ENCODE results near the gene ZMYND8.

Gene ZMYND8

DNA sequence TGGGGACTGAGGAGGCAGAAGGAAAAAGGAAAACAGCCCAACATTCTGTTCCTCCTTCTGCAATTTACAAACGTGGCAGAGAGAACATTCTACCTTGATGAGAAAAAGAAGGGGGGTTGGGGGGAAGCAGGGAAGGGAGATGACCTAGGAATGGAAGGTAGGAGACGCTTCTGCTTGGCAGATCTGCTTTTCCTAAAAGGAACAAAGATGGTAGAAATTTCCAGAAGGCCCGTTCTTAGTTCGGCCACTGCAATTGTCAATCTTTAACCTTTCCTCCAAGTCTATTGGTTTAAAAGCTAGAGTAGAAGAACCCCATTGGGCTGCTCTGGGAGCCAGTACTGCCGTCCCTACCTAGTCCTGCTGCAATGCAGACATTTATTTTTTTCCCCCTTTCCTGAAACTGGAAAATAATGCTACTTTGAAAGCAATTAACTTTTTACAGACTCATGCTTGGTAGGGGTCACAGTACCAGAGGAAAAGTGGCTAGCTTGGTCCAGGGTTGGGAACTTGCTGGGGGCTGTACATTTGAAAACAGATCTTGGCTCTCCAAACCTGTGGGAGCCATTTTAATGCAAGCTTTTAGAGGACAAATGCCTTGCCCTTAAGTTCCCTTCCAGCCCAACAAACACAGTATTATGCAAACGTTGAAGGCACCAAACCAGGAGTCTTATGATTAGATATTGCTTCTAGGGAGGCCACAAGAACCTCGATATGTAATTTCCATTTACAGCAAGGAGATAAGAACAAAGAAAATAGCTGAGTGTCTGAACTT, 2.6 kb downstream of the ZMYND8 start:
- no peak for DNase-seq

DNA sequence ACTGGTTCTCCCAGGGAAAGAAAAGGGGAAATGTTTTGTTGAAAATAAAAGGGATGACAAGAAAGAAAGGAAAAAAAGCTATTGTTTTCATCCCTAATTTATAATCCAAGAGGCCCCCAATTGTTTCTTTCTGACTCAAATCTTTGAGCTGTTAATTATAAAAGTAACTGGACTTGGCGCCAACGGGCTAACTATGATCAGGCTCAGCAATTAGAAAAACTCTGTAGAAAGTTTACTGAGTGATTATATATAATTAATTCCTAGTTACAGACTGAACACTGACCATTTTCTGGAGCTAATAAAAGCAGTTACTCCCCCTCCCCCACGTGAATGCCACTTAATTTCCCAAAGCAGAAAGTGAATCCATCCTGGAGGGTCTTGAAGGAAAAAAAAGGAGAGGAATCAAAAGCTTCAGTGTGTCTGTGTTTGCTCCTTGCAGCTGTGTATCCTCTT, 3.2 kb downstream of the ZMYND8 start:
- DNase-seq = no peak

DNA sequence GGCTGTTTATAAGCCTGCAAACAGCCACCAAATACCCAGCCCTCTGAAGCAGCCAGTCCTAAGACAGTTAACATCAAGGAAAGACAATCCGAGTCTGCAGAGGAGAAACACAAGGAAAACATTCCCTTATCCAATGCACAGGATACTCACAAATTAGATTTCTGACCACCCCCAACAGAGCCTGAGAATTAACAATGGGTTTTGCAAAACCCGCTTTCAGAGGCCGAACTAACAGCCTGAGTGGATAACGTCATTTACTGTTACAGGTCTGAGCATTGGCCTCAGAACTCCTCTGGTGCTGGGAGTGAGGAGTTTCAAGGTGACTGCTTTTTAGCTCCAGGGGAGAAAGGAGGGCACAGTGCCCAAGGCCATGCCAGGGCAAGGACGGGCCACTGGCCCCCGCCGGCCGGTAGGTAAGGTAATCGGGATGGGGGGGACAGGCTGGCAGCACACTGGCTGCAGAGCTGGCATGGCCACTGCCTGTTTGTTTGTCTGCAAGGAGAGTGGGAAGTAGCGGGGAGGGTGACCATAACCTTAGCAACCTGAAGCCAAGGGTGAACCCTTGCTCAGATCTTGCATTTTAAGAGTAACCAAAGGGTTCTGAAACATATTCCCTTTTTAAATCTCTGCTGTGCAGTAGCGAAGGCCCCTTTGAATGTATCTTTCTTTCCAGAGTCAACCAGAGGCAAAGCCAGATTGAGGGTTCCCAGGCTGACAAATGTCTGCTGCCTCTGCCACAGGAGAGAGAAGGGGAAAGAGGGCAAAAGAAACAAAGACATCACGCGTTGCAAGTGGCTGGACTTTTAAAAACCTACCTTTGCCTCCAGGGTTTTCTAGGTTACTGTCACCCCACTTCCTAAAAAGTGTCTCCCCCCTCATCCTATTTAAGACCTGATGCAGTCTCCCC, 3.9 kb downstream of the ZMYND8 start:
- no peak for DNase-seq

DNA sequence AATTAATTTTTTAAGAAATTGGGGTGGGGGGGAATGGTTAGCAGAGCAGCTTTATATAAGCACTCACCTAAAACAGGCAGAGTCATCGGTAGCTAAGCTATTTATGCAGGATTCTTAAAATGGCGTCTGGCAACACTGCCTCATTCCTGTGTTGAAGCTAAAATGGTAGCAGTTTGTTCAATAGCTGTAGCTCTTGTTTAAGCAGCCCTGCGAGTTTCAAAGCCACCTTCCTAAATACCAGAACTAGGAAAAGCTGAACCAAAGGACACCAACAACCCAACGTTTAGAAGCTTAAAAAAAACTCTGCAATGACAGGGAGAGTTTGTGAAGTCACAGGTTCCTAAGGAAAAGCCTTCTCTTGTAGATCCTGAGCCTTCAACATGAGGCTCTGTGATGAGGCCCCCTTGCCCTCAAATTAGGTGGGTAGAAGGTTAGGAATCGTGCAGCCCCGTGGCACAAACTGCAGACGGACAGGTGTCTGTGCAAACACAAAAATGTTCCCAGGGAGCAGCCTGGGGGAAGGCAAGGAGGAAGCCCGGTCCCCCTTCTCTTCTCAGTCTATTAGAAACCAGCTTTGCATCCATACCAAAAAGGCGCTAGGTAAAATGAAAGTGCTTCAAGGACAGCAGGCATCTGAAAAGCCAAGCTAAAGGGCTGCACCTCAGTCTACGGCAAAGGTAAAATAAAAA, 4.7 kb downstream of the ZMYND8 start:
- DNase-seq = no peak

DNA sequence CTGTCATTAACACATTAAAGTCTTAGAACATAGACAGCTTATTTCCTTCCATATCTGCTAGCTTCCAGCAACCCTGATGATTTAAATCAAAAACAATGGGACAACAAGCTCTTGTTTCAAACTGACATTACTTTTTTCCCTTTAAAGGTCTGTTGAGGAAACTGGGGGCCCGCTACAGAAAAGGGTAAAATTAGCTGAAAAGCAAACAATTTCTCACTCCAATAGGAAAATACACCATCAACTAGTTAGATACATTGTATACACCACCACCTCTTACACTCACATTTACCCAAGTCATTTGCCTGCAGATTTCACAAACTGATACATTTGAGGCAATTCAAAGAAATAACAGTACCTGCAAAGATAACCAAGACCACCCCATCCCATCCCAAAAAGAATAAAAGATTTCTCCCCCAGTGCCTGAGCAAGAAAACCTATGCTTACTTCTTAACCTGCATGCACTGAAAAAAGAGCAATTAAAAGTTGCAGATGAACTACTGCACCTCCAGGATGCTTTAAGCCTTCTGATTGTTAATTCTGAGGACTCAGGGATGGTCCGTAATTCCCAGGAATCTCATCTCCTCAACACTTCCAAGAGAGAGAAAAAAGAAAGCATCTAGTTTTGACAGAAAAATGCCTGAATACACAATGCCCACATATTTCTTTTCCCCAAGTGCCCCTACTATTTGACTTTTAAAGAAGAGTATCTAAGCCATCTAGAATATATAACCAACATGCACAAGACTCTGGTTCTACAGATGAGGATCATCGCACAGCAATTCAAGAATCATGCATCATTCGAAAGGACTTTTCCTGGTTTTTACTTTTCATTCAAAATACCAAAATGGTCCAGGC, 5.6 kb downstream of the ZMYND8 start:
- no peak for DNase-seq

DNA sequence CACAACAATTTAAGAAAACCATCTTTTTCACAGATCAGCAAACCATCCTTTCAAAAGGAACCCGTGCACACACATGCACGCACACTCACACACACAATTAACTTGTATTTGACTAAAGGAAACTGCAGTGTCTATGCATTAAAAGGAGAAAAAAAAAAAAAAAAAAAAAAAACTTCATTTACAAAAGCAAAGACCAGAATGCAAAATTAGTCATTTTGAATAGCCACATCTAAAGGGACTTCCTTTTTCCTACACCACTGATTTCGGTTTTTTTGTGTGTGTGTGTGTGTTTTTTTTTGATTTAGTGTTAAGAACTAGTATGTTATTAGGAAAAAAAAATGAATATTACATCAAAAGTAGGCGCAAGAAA, 6.3 kb downstream of the ZMYND8 start:
- DNase-seq = no peak

DNA sequence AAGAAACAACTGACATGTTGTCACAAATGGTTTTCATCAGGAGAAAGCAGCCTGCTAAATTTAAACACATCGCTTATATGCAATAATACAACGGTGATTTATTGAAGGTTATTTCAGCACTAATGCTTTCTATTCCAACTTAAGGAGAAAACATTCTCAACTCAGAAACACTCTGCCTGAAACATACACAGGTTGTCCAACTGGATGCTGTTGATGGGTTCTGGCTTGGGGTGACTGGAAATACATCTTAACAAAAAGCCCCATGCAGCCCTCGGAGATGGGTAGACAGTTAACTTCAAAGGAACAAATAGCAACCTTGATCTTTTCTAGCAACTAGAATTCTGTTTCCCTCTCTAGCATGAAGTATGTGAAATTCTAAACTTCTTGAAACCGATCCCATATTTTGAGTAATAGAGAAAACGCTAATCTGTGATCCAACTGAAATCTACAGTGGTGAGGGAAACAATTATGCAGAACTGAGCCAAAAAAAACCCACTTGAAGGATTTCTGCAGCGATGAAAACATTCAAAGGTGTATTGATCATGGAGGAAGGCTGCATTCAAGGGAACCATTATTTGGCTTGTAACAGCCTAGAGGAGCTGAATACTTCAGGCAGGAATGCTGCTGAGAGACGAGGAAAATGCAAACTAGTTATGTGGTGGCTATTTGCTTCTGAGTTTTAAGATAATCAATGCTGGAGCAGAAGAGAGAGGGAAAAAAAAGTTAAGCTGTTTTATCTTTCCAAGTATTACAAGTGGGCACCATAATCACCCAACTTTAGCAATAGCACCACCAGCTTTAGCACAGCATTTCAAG, 6.9 kb downstream of the ZMYND8 start:
- no peak for DNase-seq

DNA sequence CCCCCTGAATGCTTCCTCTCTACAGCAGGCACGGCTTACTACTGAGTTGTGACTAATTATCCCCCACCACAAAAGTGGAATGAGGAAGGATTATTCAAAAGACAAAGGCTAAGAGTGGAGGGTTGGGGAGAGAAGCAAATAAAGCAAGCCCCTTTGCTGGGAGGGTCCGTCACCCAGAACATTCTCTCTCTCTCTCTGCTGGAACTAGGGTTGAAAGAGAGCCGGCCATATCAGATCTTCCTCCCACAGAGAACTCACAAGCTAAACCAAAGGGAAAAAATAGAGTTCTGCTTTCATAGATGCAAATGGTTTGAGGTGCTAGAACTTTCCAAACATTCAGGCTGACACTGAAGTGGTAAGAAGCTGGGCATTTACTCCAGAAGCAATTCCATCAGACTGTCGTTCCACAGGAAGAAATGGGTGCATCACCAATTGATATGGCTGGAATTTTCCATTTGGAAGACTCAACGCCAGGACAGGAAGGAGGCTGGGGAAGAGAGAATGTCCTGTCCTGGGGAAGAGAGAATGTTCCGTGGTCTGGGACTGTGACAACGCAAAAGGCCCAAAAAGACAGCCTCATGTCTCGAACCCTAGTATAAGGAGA, 7.9 kb downstream of the ZMYND8 start:
- no peak for DNase-seq

DNA sequence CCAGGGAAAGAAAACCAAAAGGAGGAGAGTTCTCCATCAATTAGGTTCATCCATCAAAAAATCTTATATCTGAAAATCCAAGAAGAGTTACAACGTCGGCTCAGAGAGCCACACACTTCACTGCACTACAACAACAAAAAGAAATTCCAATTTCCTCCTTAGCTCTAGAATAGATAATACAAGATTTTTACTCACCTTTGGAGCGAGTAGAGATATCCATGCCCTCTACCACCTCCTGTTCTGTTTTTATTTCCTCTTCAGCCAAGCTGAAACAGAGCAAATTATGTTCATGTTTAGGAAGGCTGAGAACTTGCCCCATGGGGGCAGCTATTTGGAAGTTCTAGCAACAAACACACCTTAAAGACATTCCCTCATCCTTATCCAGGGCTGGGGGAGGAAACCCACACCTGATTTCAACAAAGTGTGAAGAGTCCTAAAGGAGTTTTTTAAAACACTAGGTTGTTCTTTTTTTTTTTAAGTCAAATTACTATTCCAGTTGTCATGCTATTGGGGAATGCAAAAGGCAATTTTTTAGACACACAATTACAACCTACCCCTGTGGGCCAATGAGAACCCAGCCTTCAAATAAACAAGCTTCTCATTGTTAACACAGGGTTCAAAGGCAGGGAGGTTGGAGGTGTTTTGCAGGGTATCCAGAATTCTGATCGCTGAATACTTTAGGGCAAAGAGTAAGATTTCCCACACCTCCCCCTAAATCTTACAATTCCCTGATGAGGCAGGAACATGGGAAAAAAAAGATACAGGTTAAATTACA, 8.7 kb downstream of the ZMYND8 start:
- DNase-seq = no peak

DNA sequence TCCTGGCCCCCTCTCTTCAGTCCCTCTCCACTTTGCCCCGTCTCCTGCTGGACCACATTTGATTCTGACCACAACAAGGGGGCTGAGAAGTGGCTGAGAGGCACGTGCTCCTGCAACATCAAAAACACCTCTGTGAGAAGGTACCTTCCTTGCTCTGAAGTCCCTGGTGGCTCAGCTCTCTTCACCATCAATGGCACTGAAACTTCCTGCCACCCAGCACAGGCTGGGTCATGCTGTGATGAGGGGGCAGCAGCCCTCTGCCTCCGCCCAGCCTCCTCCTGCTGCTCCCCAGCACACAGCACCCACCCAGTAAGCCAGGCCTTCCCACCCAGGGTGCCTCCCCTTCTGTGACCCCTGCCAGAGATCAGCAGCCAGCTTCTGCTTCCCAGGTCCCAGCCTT, 10.3 kb downstream of the ZMYND8 start:
- DNase-seq = no peak

DNA sequence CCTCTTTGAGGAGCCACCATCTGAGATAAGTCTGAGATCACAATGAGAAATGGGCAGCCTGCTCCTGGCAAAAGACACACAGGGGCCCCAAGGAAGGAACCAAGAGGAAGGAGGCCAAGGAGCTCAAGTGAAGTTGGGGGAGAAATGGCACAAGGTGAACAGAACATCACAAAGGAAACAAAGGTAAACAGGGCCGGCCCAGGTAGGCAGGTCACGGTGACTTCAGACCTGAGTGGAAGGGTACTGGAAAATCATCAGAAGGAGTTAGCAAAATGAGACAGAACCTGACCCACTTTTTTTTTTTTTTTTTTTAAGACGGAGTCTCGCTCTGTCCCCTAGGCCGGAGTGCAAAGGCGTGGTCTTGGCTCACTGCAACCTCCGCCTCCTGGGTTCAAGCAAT, 11.3 kb downstream of the ZMYND8 start:
- DNase-seq = no peak

DNA sequence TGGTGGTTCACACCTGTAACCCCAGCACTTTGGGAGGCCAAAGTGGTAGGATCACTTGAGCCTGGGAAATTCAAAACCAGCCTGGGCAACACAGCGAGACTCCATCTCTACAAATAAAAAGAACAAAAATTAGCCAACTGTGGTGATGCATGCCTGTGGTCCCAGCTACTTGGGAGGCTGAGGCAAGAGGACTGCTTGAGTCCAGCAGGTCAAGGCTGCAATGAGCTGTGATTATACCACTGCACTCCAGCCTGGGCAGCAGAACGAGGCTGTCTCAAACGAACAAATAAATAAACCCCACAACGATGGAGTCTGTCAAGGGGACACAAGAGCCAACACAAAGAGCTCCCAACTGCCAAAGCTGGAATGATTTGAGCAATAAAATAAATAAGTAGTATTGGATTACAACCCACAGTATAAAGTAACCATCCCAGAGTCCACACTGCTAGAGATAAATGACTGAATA, 13.5 kb downstream of the ZMYND8 start:
- DNase-seq = peak; percentile 30

DNA sequence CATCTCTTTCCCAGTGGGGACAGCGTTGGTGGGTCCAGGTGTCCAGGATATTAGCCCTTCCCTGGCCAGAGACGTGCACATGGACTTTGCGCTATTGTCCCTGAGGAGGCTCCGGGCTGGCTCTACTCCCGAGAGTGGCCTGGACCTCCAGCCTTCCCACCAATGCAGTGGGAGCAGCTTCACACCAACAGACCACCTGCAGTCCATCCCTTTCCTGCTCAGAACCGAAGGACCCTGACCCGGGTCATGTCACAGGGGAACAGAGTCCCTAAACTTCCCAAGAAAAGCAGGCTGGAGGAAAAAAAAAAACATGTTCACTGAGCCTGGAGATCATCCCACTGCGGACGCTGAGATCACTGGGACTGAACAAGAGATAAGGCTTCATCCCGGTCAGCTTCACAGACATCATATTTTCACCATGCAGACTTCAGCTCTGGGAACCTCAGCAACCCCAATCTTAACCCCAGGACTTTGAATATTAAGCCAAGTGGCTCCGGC, 18.3 kb downstream of the ZMYND8 start:
- no peak for DNase-seq

DNA sequence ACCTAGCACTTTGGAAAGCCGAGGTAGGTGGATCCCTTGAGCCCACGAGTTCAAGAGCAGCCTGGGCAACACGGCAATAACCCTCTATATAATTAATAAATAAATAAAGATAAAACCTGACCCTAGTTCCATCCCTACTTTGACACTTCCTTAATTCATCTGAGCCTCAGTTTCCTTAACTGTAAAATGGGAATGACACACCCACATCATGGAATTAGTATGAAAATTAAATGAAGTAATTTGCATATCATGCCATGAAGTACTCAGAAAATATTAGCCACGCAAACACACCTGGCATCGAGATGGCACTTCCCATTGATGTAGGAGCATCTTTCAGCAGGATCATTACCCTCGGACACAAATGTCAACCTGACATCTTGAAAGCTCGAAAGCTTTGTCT, 19.1 kb downstream of the ZMYND8 start:
- no peak for DNase-seq

DNA sequence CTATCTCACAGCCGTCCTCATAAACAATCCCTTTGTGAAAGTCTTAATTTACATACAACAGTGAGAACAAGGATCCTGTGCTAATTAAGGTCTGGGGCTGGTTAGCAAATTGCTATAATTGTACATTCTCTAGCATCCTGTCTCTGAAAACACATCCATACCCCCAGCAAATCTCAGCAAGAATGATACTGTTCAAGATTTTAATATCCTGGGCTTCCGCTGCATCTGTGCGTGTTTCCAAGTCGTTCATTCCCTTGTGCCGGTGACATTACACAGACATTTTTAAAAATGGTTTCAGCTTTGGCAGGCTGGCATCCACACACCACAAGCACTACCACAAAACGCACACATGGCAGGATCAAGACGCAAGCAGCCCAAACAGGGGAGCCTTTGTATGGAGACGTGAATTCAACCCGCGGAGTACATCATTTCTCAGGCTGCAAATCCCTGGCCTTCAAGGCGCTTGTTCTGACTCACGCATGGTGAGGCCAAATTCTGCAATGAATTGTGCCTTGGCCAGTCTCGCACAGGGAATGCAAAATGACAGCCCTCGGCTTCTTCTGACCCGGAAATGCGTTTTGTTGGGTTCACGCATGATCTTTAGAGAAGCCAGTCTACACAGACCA, 20.3 kb downstream of the ZMYND8 start:
- no peak for DNase-seq

DNA sequence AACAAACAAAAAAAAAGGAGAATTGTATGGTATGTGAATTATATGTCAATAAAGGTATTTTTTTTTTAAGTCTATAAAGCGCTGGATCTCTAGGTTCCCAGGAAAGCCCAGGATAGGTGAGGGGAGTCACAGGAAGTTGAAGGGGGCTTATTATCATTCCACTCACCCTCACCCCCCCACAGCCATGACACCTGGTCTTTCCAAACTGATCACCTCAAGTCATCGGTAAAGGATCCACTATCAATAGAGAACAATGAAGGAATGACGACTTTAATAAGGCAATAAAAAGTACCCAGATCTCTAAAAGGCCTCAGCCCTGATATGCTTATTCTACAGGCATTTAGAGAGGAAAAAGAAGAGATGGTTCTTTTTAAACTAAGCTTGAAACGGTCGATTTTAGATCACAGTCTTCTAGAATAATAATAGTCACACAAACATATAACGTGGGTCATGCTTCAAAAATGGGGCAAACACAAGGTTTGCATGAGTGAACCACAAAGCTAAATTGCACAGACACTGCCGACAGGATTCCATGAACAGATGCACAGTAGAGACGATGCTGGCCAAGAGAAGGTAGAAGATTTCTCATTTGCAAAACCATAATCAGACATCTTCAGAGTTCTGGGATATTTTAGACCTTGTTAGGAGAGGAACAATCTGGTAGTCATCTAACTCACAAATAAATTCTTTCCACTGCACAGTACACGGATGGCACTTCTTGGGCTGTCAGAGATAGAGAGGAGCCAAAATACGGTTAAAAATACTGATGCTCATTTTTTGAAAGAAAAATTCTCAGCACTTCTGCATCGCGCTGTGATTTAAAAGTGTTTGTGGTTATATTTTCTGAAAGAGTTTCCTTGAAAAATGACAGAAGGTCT, 21.0 kb downstream of the ZMYND8 start:
- DNase-seq = no peak

DNA sequence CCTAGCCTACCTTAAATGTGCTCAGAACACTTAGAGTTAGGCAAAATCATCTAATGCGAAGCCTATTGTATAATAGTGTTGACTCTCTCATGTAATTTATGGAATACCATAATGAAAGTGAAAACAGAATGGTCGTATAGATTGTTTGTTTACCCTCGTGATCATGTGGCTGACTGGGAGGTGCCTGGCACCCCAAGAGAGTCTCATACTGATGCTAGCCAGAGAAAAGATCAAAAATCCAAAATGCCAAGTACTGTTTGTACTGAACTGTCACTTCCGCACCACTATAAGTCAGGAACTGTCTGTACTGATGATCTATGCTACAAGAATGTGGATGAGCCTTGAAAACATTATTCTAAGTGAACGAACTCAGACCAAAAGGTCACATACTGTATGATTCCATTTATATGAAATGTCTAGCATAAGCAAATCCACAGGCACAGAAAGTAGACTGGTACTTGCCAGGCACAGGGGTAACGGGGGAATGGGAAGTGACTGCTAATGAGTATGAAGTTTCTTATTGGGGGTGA, 22.4 kb downstream of the ZMYND8 start:
- peak; percentile 28 for DNase-seq
